ENCODE measurements around the gene HOMER2. TPM values are rescaled to one million over a fixed set of nuclear protein-coding genes. Genes with fewer than 3 reads are reported as not detected.

The HOMER2 gene
- total RNA-seq, 2 experiments from 2014 or later, result 0.85 to 1.6 TPM

GRCh38 chr15:82964890-82965289 is 12.4 kb upstream of the HOMER2 start:
- intact Hi-C loops (cut with DNase I, micrococcal nuclease), result no loop called here
- no peaks in the 10 kb centered on the region for H3K4me1 Mint-ChIP-seq (ENCODE audit: low read depth)
- no peaks in the 10 kb centered on the region for H3K4me1 ChIP-seq (ENCODE audit: insufficient read depth, low read length)
- H3K27me3 ChIP-seq (ENCODE audit: control insufficient read depth in 1 of 2, insufficient read depth in 2 of 2, low read length in 2 of 2), result no peaks in the 10 kb centered on the region
- H3K36me3 Mint-ChIP-seq (ENCODE audit: low read depth), result no peaks in the 10 kb centered on the region
- no peak for TF ChIP-seq CTCF (IDR thresholded peaks at IDR 0.05)
- no peak overlapping the region for H3K4me3 Mint-ChIP-seq
- H3K9me3 Mint-ChIP-seq, result no peaks in the 10 kb centered on the region
- no peak overlapping the region for H3K27ac ChIP-seq (ENCODE audit: low read depth in 1 of 2, low read length in 2 of 2)
- no peaks in the 10 kb centered on the region for H3K36me3 ChIP-seq (ENCODE audit: insufficient read depth, low read length)
- ChIA-PET CTCF (no interaction called here), POLR2A (no interaction called here)
- no peak for DNase-seq
- no peaks in the 10 kb centered on the region for H3K9me3 ChIP-seq (ENCODE audit: control insufficient read depth in 1 of 2, insufficient read depth in 1 of 2, low read length in 2 of 2)
- no peak overlapping the region for H3K27ac Mint-ChIP-seq
- no peak for ATAC-seq (ENCODE audit: poor library complexity)
- no peak overlapping the region for H3K4me3 ChIP-seq (ENCODE audit: low read length)
- H3K27me3 Mint-ChIP-seq, result no peaks in the 10 kb centered on the region

- no peaks in the 10 kb centered on the region for H3K4me1 Mint-ChIP-seq (ENCODE audit: low read depth)
- no peaks in the 10 kb centered on the region for H3K9me3 Mint-ChIP-seq
- no peak for TF ChIP-seq CTCF (IDR thresholded peaks at IDR 0.05)
- ChIA-PET POLR2A (no interaction called here), CTCF (no interaction called here)
- no peak overlapping the region for H3K27ac ChIP-seq (ENCODE audit: low read depth in 1 of 2, low read length in 2 of 2)
- ATAC-seq (ENCODE audit: poor library complexity), result no peak
- no peak overlapping the region for H3K4me3 ChIP-seq (ENCODE audit: low read length)
- no peak overlapping the region for H3K4me3 Mint-ChIP-seq
- H3K27me3 Mint-ChIP-seq, result no peaks in the 10 kb centered on the region
- H3K27me3 ChIP-seq (ENCODE audit: control insufficient read depth in 1 of 2, insufficient read depth in 2 of 2, low read length in 2 of 2), result no peaks in the 10 kb centered on the region
- DNase-seq, result no peak
- intact Hi-C loops (cut with DNase I, micrococcal nuclease), result no loop called here
- H3K27ac Mint-ChIP-seq, result no peak overlapping the region
- H3K9me3 ChIP-seq (ENCODE audit: control insufficient read depth in 1 of 2, insufficient read depth in 1 of 2, low read length in 2 of 2), result no peaks in the 10 kb centered on the region
- no peaks in the 10 kb centered on the region for H3K4me1 ChIP-seq (ENCODE audit: insufficient read depth, low read length)
- H3K36me3 ChIP-seq (ENCODE audit: insufficient read depth, low read length), result no peaks in the 10 kb centered on the region
- H3K36me3 Mint-ChIP-seq (ENCODE audit: low read depth), result no peaks in the 10 kb centered on the region
Observed at GRCh38 chr15:82963471-82964341, 11.2 kb upstream of the HOMER2 start.

GRCh38 chr15:82960766-82961165 is 8.2 kb upstream of the HOMER2 start:
- no peak for TF ChIP-seq CTCF (IDR thresholded peaks at IDR 0.05)
- ChIA-PET POLR2A (interaction anchor here (0.7 kb wide), 2 partner anchors 8 to 59 kb away, joined by 3 to 4 read pairs; no protein-coding TSS in a partner anchor), CTCF (no interaction called here)
- no peaks in the 10 kb centered on the region for H3K9me3 ChIP-seq (ENCODE audit: control insufficient read depth in 1 of 2, insufficient read depth in 1 of 2, low read length in 2 of 2)
- no peaks in the 10 kb centered on the region for H3K4me1 Mint-ChIP-seq (ENCODE audit: low read depth)
- H3K36me3 Mint-ChIP-seq (ENCODE audit: low read depth), result no peaks in the 10 kb centered on the region
- H3K27ac ChIP-seq (ENCODE audit: low read depth in 1 of 2, low read length in 2 of 2), result no peak overlapping the region
- H3K27ac Mint-ChIP-seq, result no peak overlapping the region
- H3K36me3 ChIP-seq (ENCODE audit: insufficient read depth, low read length), result no peaks in the 10 kb centered on the region
- H3K27me3 ChIP-seq (ENCODE audit: control insufficient read depth in 1 of 2, insufficient read depth in 2 of 2, low read length in 2 of 2), result no peaks in the 10 kb centered on the region
- no peak overlapping the region for H3K4me3 Mint-ChIP-seq
- H3K27me3 Mint-ChIP-seq, result no peaks in the 10 kb centered on the region
- no peaks in the 10 kb centered on the region for H3K9me3 Mint-ChIP-seq
- ATAC-seq (ENCODE audit: poor library complexity) (no peak), DNase-seq (no peak)
- intact Hi-C loops (cut with DNase I, micrococcal nuclease), result no loop called here
- H3K4me3 ChIP-seq (ENCODE audit: low read length), result no peak overlapping the region
- no peaks in the 10 kb centered on the region for H3K4me1 ChIP-seq (ENCODE audit: insufficient read depth, low read length)
